Bone marrow (tissue), 2 donors: Measurements from ENCODE around the gene XIRP2.

Experiments
- DNase-seq, 2 donors: peaks; one replicate each; lab custom pipeline; 2025; lab: John Stamatoyannopoulos, UW

Gene XIRP2

GRCh38 chr2:166888180-166888579 is at the start of gene XIRP2:
Gene XIRP2, plus strand, starts transcription at chr2:166888480. Its CDS starts 15,003 bp downstream, at chr2:166903483.
- DNase-seq, result no peak

GRCh38 chr2:166841152-166841551 is 47.1 kb upstream of the XIRP2 start:
- DNase-seq, result no peak

GRCh38 chr2:166841679-166842078 is 46.6 kb upstream of the XIRP2 start:
- no peak for DNase-seq

GRCh38 chr2:166844111-166844510 is 44.2 kb upstream of the XIRP2 start:
- DNase-seq, result no peak

- no peak for DNase-seq
These were observed 25.7 kb upstream of the XIRP2 start for GRCh38 chr2:166862468-166863132.

- no peak for DNase-seq
These were observed 20.3 kb upstream of the XIRP2 start for GRCh38 chr2:166867874-166868514.

GRCh38 chr2:166870346-166870745 is 17.9 kb upstream of the XIRP2 start:
- DNase-seq, result no peak

- DNase-seq, result no peak
These were observed 7.1 kb upstream of the XIRP2 start for GRCh38 chr2:166881177-166881576.

- no peak for DNase-seq
These were observed 5.4 kb upstream of the XIRP2 start for GRCh38 chr2:166882851-166883250.

GRCh38 chr2:166891727-166892126 is 3.4 kb downstream of the XIRP2 start:
- DNase-seq, result no peak

- no peak for DNase-seq
These were observed 4.1 kb downstream of the XIRP2 start for GRCh38 chr2:166892397-166892796.

GRCh38 chr2:166895243-166895642 is 7.0 kb downstream of the XIRP2 start:
- no peak for DNase-seq

GRCh38 chr2:166897666-166898065 is 9.4 kb downstream of the XIRP2 start:
- DNase-seq, result no peak

- no peak for DNase-seq
These were observed 11.4 kb downstream of the XIRP2 start for GRCh38 chr2:166899676-166900075.

- DNase-seq, result no peak
These were observed 12.4 kb downstream of the XIRP2 start for GRCh38 chr2:166900700-166901099.

GRCh38 chr2:166901336-166901735 is 13.1 kb downstream of the XIRP2 start:
- no peak for DNase-seq

- DNase-seq, result no peak
These were observed 28.7 kb downstream of the XIRP2 start for GRCh38 chr2:166916987-166917386.

- no peak for DNase-seq
These were observed 29.1 kb downstream of the XIRP2 start for GRCh38 chr2:166917415-166917814.

GRCh38 chr2:166921261-166921896 is 33.1 kb downstream of the XIRP2 start:
- DNase-seq, result no peak

GRCh38 chr2:166924967-166925366 is 36.7 kb downstream of the XIRP2 start:
- DNase-seq, result no peak

GRCh38 chr2:166926657-166927056 is 38.4 kb downstream of the XIRP2 start:
- DNase-seq, result no peak

GRCh38 chr2:166932032-166932431 is 43.8 kb downstream of the XIRP2 start:
- DNase-seq, result no peak

- DNase-seq, result no peak
These were observed 46.5 kb downstream of the XIRP2 start for GRCh38 chr2:166934817-166935216.
